Stimulated activated CD8-positive, alpha-beta memory T cell treated with anti-CD3 and anti-CD28 coated beads, Interleukin-4, amount 100 ng/mL, for 24 hours (primary cell): ENCODE measurements around the gene CYB5R2.

Source experiments
- DNase-seq: peaks from one replicate; pipeline ENCODE4 v3.0.0-alpha.2; 2020; ENCODE audit warnings: low read depth

CYB5R2 gene

DNA sequence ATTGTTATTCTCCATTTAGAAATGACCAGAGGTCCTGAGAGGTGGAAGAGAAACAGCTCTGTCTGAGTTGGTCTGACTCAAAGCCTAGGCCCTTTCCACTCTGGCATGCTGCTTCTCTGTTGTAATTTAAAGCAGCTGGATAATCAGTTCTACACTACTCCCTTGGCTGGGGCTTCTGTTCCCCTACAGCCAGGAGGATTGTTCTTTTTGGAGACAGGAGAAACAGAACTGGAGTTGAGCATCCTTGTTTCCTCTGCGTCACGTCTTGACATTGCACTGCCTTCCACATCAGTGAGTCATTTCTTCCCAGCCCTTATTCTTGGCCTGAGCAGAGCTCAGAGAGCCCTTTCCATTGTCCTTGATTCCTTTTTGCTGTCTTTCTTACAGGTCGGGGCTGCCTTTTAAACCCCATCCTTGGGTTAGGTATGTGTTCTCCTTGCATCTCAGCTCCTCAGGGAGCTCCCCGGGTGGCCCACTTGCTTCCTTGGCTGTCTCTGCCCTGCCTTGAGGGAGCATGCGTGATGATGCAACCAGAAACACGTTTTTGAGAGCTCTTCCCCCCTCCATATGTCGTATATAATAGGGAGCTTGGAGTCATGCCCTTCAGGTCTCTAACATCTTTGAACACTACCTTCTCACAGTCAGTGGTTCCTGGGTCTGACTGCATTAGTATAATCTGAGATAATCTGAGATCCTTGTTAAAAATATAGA lies 35.7 kb downstream of the CYB5R2 start:
- DNase-seq = no peak

DNA sequence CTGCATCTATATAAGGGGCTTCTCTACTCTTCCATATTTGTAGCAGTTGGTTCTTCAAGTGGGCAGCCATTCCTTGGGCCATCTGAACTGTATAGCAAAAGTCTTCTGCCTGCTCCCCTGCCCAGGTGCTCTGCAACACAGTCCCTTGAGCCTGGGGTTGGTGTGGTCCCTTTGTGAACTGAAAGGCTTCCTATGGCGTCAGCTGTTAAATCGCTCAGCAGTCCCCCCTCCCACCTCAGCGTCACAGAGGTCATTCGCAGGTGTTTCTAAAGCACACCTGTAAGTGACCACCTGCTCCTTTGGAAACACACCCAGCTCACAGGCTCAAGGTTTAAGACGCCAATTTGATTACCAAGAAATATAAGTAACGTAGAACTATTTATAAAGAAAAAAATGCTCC lies 37.0 kb downstream of the CYB5R2 start:
- DNase-seq = no peak

DNA sequence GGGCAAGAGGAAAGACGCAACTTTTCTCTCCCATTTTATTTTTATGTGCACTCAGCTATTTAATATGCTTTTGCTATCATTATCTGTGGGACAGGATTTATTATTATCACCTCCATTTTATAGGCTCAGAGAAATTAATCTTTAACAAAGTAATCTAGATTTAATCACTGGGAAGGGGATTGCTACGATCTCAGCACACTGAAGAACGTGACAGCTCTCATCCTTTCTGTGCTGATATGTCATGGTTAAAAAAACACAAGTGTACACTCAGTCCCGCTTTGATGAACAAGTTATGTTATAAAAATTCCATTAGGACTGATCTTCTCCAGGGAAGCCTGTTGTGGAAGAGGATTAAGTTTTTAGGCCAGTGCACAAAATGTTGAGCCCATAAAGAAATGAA lies 37.6 kb downstream of the CYB5R2 start:
- DNase-seq = no peak

DNA sequence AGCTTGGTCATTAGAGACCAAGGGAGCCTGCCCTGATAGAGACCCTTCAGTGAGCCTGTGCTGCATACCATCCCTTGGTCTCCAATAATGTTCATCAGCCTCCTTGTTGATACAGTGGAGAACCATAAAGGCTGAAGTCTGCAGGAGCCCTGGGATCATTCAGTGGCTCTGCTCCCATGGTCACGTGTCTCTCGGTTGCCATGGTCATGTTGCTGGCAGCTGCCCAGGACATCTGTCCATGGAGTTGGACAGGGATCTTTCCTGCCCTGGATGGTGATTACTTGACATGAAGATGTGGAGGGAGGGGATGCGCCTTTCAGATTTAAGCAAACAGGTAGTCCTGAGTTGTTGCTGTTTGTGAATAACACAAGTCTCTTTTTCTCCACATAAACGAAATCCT lies 38.2 kb downstream of the CYB5R2 start:
- no peak for DNase-seq

DNA sequence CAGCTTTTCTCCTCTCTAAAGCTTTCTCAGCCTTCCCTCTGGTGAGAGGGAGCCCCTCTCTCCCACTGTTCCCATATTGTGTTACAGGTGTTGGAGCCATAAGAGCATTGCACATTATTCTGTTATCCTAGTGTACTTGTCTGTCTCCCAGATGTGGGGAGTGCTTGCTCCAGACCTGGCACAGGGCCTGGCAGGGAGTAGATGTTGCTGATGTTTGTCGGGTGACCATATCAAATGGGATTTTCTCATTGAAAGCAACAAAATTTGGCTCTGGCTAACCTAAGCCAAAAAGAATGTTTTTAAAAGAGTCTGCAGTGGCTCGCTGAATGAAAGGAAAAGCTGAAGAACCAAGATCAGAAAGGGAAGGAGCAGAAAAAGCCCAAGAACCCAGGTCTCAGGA lies 41.1 kb downstream of the CYB5R2 start:
- no peak for DNase-seq

DNA sequence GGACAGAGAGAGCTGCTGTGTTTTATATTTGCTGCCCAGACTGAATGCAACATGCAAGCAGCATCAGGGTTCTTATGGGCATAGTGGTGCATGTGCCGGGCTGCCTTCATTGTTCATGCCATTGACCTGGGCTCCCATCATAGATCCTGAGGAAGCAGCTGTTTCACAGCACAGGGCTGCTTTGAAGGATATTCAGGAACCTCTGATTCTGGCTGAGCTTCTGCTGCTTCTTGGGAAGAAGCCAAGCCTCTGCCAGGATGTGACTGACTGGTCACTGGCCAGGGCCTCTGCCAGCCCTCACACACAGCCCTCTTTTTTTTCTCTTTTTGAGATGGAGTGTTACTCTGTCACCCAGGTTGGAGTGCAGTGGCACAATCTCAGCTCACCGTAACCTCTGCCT lies 43.3 kb downstream of the CYB5R2 start:
- no peak for DNase-seq

DNA sequence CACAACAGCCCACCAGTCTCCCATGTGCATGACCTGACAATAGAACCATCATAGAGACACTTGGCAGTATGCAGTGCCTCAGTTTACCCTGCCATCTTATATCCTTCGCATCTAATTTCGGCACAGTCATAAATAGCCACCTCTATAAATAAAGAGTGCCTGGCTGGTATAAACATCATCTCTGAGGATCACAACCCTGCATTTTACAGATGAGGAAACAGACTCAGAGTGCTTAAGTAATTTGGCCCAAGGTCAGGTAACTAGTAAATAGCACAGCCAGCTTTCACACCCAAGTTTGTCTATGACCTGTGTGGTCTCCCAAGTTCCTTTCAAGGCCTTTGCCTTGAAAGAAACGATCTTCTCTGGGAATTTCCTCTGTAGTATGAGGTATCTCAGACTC lies 44.6 kb downstream of the CYB5R2 start:
- no peak for DNase-seq

DNA sequence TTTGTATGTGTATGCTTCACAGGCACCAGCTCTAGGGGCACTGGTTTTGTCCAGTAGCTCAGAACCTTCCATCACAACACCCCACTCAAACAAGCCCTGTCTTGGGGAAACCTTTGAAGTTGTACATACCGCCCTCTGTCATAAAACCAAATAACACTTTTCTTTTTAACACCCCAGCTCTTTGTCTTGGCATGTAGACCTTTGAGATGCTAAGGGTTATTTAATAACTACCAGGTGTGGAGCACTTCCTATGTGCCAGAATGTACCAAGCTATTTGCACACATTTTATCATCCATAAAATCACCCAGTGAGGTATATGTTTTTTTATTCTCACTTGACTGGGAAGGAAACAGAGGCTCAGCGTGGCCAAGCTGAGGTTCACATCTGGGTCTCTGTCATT lies 50.6 kb downstream of the CYB5R2 start:
- no peak for DNase-seq

DNA sequence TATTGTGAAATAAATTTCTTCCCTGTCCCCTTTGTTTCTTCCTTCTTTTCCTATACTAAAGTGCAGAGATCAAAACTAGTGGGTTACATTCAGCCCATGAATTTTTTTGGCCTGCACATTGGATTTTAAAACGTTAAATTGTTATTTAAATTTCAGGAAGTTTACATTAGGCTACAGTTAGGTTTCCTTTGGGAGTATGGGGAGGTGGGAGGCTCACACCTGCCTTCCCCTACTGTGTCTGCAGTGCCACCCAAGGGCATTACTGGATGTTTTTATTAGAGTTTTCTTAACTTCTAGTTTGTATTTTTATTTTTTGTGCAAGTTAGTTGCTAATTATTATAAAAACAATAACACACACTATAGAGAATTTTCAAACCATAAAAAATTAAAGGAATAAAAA lies 51.7 kb downstream of the CYB5R2 start:
- DNase-seq = no peak

DNA sequence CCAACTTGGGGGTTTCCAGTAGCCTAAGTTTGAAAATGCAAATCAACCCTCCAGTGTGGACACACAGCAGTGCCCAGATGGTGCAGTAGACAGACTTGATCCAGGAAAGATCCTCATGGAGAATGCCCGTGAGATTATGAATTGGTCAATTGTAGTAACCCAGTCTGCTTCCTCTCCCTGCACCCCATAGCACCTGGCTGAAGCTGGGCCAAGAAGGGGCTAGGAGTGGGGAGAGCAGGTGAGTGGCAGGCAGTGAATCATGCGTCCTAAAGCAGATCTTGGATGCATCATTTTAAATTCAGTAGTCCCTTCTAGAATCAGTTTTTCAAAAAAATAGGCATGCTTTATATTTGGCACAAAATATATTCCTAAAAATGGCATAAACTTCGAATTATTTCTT lies 52.2 kb downstream of the CYB5R2 start:
- DNase-seq = no peak

DNA sequence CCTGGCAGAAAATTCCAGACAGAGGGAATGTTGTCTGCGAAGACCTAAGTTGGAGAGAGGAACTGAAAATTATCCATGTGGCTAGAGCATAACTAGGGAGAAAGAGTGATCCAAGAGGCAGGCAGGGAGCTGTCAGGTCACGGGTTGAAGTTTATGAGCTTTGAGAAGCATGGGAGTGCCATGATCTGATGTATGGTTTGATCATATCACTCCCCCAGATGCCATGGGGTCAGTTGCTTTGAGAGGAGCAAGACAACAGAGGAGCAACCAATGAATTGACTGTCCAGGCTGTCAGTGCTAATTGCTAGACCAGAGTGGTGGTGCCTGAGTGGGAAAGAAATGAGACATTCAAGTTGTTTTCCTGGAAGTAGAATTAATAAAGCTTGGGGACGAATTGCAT lies 54.0 kb downstream of the CYB5R2 start:
- DNase-seq = no peak

DNA sequence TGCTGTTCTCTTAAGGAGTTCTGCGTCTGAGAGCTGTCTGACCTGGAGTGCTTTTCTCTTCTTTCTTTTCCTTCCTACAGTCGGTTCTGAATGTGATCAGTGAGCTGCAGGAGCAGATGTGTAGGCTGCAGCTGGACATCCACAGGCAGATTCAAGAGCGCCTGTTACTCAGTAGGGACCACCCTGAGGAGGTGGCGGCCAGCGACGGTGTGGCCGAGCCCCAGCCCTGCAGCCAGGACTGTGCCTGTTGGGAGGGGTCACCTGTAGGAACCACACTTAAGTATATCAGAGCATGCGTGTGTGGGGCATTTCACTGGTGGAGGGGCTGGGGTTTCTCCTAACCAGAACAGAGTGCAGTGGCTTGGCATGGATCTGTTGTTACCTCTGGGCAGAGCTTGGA lies 56.3 kb downstream of the CYB5R2 start:
- DNase-seq = no peak
